Measurements from ENCODE around the gene ATL3. TPM values are rescaled to one million over a fixed set of nuclear protein-coding genes. Genes with fewer than 3 reads are reported as not detected.

The ATL3 gene
- total and polyA plus RNA-seq, 12 donors, result 12.3 to 110 (median 66.4) TPM

GRCh38 chr11:63574856-63575602 is 96.1 kb downstream of the ATL3 start:
- Histone ChIP-seq H3K27me3 (no peaks in the 10 kb centered on the region), H3K4me3 (peak overlapping the region in 1 of 4 donors; percentile 4), H3K36me3 (replicated peaks in 1 of 2) (no peaks in the 10 kb centered on the region), H3K4me1 (replicated peaks in 1 of 2) (no peaks in the 10 kb centered on the region), H3K27ac (peak overlapping the region in 3 of 5 donors; percentile 20 to 64 (median 52)), H3K9me3 (replicated peaks in 1 of 3) (peaks cover 0 to 3% (median 0%) of the 10 kb centered on the region in 3 donors)
- WGBS, 4 donors, result 62 to 77% (median 72%) methylated on average over 10 of the region's 10 CpGs
- peak in 2 of 7 donors; percentile 23 to 47 for DNase-seq
- intact Hi-C loops (cut with DNase I), result no loop called here
- TF ChIP-seq POLR2A (IDR thresholded peaks at IDR 0.05) (no peak), CTCF (IDR thresholded peaks at IDR 0.05) (no peak)

Small RNAs within 50 kb of the gene (small RNA-seq; reads per million reads assigned to genes)
- gene AP000753.3, result 0 reads per million in 2 donors

Other genes with a start within 250 kb of the ATL3 start
- 1 to 10 TPM in 4 of 9 donors, under 1 TPM in 3, not detected in 2; 0.69 to 7.9 (median 1.0) TPM for gene PLAAT5, start 180.2 kb downstream of the ATL3 start, total RNA-seq
- 1 to 10 TPM in 2 of 3 donors, under 1 TPM in 1; 0.64 to 8.1 (median 2.0) TPM for gene PLAAT5, start 180.2 kb downstream of the ATL3 start, polyA plus RNA-seq
- 1 to 10 TPM in 3 of 9 donors, under 1 TPM in 5, not detected in 1; 0.11 to 3.0 (median 0.38) TPM for gene LGALS12, start 165.3 kb downstream of the ATL3 start, total RNA-seq
- 10 to 100 TPM in 1 of 3 donors, under 1 TPM in 2; 0.11 to 15.5 (median 0.64) TPM for gene LGALS12, start 165.3 kb downstream of the ATL3 start, polyA plus RNA-seq
- 10 to 100 TPM in 8 of 9 donors, 1 to 10 TPM in 1; 3.7 to 49.5 (median 25.3) TPM for gene PLAAT4, start 134.6 kb downstream of the ATL3 start, total RNA-seq
- gene PLAAT4, start 134.6 kb downstream of the ATL3 start, polyA plus RNA-seq, result 10 to 100 TPM; 12.4 to 38.0 (median 30.0) TPM
- under 1 TPM in 1 of 9 donors, not detected in 8; 0.17 TPM for gene PLAAT2, start 108.0 kb downstream of the ATL3 start, total RNA-seq
- gene PLAAT2, start 108.0 kb downstream of the ATL3 start, polyA plus RNA-seq, result under 1 TPM in 1 of 3 donors, not detected in 2; 0.30 TPM
- gene PLAAT3, start 56.9 kb downstream of the ATL3 start, total RNA-seq, result 10 to 100 TPM; 31.8 to 79.7 (median 59.2) TPM
- 100 to 1,000 TPM in 1 of 3 donors, 10 to 100 TPM in 2; 34.8 to 138 (median 41.1) TPM for gene PLAAT3, start 56.9 kb downstream of the ATL3 start, polyA plus RNA-seq
- 100 to 1,000 TPM in 4 of 9 donors, 10 to 100 TPM in 5; 44.8 to 174 (median 95.6) TPM for gene RTN3, start 10.1 kb upstream of the ATL3 start, total RNA-seq
- gene RTN3, start 10.1 kb upstream of the ATL3 start, polyA plus RNA-seq, result 100 to 1,000 TPM in 1 of 3 donors, 10 to 100 TPM in 2; 42.5 to 117 (median 83.2) TPM
- gene ZFTA, start 97.4 kb upstream of the ATL3 start, total RNA-seq, result 10 to 100 TPM in 8 of 9 donors, 1 to 10 TPM in 1; 8.1 to 20.2 (median 15.2) TPM
- gene ZFTA, start 97.4 kb upstream of the ATL3 start, polyA plus RNA-seq, result 10 to 100 TPM in 2 of 3 donors, 1 to 10 TPM in 1; 3.6 to 15.9 (median 10.3) TPM
- gene SPINDOC, start 142.1 kb upstream of the ATL3 start, total RNA-seq, result 10 to 100 TPM in 8 of 9 donors, 1 to 10 TPM in 1; 9.3 to 18.1 (median 11.0) TPM
- 10 to 100 TPM in 1 of 3 donors, 1 to 10 TPM in 2; 4.5 to 19.2 (median 9.8) TPM for gene SPINDOC, start 142.1 kb upstream of the ATL3 start, polyA plus RNA-seq
- gene MARK2, start 167.7 kb upstream of the ATL3 start, total RNA-seq, result 10 to 100 TPM in 8 of 9 donors, 1 to 10 TPM in 1; 9.7 to 39.7 (median 35.8) TPM
- gene MARK2, start 167.7 kb upstream of the ATL3 start, polyA plus RNA-seq, result 10 to 100 TPM in 2 of 3 donors, 1 to 10 TPM in 1; 7.3 to 24.4 (median 15.2) TPM
- gene RCOR2, start 245.8 kb upstream of the ATL3 start, total RNA-seq, result 1 to 10 TPM in 6 of 9 donors, under 1 TPM in 1, not detected in 2; 0.52 to 1.8 (median 1.2) TPM
- 1 to 10 TPM in 1 of 3 donors, under 1 TPM in 2; 0.33 to 4.5 (median 0.64) TPM for gene RCOR2, start 245.8 kb upstream of the ATL3 start, polyA plus RNA-seq

Data from adrenal gland (tissue), 12 donors.